Liver (tissue), 3 donors: ENCODE measurements around the gene PDE4B.

ENCODE experiments used
- FOXA1 ChIP-seq: IDR thresholded peaks from 2 replicates; pipeline ENCODE4 v1.6.1; 2016; ENCODE audit warnings: antibody characterized with exemption
- FOXA2 ChIP-seq: IDR thresholded peaks from 2 replicates; pipeline ENCODE4 v1.6.1; 2016; ENCODE audit warnings: antibody characterized with exemption
- JUND ChIP-seq, 2 donors: IDR thresholded peaks; 2 replicates each; pipeline ENCODE4 v1.6.1; 2016; ENCODE audit warnings: antibody characterized with exemption in 2 of 2
- RAD21 ChIP-seq, 2 donors: IDR thresholded peaks; 2 replicates each; pipeline ENCODE4 v1.6.1; 2016; ENCODE audit warnings: antibody characterized with exemption in 2 of 2, mild to moderate bottlenecking in 2 of 2
- TAF1 ChIP-seq: conservative IDR thresholded peaks from 2 replicates; pipeline ENCODE4 v1.6.1; 2016; ENCODE audit warnings: antibody characterized with exemption, mild to moderate bottlenecking
- TF ChIP-seq, protein P1 (sequence below): fragments of 150-350 bp; IDR thresholded peaks from 2 replicates; pipeline ENCODE4 v1.5.1; 2017; ENCODE audit warnings: improper control_type of control experiment, low read depth, low read length; ENCODE audit not compliant: missing input control
- TF ChIP-seq, protein P2 (sequence below): IDR thresholded peaks from 2 replicates; pipeline ENCODE4 v1.6.1; 2016; ENCODE audit warnings: antibody characterized with exemption
- donor health status: healthy.
- donor health status: healthy.

DNA sequence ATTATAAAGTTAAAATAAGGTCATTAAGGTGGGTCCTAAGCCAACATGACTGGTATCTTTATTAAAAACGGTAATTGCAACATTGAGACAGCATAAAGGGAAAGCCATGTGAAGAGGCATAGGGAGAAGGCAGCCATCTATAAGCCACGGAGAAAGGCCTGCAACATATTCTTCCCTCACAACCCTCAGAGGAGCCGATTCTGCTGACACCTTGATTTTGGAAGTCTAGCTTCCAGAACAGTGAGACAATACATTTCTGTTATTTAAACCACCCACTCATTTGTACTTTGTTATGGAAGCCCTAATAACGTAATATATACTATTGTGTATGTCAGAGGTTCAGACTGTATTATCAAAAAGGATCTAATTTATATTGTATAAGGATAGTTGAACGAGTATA is 190.8 kb downstream of the PDE4B start:
- TF ChIP-seq, protein P1, sequence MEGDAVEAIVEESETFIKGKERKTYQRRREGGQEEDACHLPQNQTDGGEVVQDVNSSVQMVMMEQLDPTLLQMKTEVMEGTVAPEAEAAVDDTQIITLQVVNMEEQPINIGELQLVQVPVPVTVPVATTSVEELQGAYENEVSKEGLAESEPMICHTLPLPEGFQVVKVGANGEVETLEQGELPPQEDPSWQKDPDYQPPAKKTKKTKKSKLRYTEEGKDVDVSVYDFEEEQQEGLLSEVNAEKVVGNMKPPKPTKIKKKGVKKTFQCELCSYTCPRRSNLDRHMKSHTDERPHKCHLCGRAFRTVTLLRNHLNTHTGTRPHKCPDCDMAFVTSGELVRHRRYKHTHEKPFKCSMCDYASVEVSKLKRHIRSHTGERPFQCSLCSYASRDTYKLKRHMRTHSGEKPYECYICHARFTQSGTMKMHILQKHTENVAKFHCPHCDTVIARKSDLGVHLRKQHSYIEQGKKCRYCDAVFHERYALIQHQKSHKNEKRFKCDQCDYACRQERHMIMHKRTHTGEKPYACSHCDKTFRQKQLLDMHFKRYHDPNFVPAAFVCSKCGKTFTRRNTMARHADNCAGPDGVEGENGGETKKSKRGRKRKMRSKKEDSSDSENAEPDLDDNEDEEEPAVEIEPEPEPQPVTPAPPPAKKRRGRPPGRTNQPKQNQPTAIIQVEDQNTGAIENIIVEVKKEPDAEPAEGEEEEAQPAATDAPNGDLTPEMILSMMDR, result no peak
- no peak for TF ChIP-seq FOXA1
- no peak for TF ChIP-seq RAD21 (IDR thresholded peaks at IDR 0.05)
- TF ChIP-seq, protein P2, sequence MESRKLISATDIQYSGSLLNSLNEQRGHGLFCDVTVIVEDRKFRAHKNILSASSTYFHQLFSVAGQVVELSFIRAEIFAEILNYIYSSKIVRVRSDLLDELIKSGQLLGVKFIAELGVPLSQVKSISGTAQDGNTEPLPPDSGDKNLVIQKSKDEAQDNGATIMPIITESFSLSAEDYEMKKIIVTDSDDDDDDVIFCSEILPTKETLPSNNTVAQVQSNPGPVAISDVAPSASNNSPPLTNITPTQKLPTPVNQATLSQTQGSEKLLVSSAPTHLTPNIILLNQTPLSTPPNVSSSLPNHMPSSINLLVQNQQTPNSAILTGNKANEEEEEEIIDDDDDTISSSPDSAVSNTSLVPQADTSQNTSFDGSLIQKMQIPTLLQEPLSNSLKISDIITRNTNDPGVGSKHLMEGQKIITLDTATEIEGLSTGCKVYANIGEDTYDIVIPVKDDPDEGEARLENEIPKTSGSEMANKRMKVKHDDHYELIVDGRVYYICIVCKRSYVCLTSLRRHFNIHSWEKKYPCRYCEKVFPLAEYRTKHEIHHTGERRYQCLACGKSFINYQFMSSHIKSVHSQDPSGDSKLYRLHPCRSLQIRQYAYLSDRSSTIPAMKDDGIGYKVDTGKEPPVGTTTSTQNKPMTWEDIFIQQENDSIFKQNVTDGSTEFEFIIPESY, result no peak
- TF ChIP-seq FOXA2, result no peak
- TF ChIP-seq JUND (IDR thresholded peaks at IDR 0.05), result no peak
- TF ChIP-seq TAF1, result no peak
